ENCODE data around the gene FLYWCH2.

Gene FLYWCH2

DNA sequence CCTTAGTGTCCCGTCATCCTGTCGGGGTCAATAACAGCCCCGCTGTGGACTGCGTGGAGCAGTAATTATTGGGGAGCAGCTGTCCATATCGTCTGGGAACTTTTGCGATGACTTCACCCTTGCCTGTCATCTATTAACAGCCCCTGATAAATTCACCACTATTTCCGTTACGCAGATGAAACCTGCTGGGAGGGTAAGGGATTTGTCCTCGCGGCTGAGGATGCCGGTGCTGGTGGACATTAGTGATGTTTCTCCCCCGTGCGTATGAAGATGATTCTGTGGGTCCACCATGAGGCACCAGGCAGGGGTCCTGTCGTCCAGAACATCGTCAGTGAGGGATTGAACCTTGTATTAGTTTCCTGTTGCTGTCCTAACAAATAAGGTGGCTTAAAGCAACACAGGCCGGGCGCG lies 1.0 kb downstream of the FLYWCH2 start:
- DNase-seq = no peak

DNA sequence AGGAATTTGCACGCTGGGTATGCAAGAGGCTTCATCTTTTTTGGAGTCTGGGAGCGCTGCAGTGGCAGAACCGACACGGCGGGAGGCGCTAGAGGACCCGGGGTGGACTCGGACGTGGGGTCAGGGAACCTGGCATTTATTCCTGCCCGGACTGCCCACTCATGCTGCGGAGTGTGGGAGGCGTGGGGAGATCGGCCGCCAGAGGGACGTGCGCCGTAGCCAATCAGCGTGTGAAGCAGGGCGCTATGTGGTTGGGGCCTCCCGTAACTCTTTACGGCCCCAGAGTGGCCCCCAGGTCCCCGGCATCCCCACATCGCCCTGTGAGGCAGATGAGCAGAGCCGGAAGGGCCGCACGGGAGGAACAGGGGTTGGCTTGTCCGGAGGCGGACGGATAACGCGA lies 11.2 kb downstream of the FLYWCH2 start:
- no peak for DNase-seq

DNA sequence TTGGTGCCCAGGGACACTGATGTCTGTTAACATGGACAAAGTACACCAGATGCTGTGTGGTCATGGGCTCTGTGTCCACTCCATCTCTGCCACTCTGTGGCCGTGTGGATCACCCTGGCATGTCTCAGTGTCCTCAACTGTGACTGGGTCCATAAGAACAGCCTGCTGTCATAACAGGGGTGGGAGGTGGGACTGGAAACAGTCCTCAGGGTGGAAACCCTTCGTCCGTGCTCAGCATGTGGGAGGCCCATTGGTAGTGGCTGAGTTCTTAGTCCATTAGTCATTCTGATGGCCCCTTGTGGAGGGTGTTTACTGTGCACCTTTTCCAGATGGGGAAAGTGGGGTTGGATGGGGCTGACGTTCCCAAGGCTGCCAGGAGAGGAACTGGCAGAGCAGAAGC lies 12.8 kb downstream of the FLYWCH2 start:
- DNase-seq = no peak

DNA sequence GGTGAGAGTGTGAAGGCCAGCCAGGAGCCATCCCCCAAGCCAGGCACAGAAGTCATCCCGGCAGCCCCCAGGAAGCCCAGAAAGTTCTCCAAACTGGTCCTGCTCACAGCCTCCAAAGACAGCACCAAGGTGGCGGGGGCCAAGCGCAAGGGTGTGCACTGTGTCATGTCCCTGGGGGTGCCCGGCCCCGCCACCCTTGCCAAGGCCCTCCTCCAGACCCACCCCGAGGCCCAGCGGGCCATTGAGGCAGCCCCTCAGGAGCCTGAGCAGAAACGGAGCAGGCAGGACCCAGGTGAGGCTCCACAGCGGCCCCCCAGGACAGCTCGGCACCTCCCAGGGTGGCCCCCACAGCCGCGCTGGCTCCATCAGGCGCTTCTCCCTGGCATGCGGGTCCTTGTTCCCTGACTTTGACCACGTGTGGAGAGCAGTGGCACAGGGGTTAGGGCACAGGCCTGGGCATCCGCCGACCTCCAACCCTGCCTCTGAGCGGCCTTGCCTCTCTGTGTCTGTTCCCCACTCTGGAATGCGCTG lies 13.5 kb downstream of the FLYWCH2 start:
- DNase-seq = no peak

DNA sequence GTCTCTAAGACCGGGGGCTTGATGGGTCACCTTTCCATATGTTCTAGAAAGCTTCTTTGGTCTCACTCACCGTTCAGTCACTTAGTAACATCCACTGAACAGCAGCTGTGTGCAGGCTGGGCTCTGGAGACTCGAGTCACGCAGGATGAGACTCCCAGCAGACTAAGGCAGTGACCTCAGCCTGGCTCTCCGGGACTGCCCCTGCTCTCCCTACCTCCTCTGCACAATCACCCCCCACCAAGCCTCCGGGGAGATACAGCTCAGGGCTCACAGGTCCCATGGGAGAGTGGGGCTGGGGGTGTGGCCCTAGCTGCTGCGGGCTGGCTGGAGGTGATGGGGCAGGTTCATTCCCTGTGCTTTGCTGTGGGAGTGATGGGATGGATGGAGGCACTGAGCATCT lies 14.1 kb downstream of the FLYWCH2 start:
- no peak for DNase-seq

DNA sequence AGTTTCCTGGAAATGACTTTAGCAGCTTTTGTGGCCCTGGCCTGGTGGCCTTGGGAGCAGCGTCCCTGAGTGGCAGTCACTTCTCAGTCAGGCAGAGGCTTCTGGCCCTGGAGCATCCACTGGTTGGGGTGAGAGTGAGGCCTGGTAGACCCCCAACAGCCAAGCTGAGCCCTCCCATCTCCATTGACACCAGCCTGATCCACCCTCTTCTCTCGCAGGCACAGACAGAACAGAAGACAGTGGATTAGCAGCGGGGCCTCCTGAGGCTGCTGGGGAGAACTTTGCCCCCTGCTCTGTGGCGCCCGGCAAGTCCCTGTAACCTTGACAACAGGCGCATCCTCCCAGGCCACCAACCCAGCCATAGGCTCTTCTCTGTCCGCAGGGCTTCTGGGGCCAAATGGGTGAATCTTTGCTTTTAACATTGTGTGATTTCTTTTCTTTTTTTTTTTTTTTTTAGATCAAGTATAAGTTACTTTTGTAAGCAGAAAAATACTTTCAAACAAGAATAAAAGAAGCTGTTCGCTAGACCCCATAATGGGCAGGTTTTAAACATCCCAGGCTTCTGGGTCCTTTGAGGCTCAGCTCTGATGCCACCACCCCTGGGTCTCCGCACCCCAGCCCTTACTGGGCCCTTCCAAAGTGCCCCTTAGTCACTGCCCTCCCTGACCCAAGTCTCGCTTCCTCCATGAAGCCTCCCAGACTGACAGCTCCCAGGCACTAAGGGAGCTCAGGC lies 16.0 kb downstream of the FLYWCH2 start:
- no peak for DNase-seq

DNA sequence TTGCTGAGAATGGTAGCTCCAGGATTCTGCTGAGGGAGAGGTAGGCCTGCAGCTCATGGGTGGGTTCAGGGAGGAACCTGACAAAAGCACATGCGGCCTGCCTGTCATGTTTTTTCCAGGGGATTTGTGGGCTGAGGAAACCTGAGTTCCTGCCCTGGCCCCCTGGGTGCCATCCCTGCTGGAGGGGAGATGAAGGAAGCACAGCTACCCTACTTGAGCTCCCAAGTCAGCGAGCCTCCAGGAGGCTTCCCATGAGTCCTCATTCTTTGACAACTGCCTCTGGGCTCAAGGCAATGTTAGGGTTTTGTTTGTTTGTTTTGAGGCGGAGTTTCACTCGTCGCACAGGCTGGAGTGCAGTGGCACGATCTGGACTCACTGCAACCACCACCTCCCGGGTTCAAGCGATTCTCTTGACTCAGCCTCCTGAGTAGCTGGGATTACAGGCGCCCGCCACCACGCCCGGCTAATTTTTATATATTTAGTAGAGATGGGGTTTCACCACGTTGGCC lies 16.6 kb downstream of the FLYWCH2 start:
- DNase-seq = no peak

DNA sequence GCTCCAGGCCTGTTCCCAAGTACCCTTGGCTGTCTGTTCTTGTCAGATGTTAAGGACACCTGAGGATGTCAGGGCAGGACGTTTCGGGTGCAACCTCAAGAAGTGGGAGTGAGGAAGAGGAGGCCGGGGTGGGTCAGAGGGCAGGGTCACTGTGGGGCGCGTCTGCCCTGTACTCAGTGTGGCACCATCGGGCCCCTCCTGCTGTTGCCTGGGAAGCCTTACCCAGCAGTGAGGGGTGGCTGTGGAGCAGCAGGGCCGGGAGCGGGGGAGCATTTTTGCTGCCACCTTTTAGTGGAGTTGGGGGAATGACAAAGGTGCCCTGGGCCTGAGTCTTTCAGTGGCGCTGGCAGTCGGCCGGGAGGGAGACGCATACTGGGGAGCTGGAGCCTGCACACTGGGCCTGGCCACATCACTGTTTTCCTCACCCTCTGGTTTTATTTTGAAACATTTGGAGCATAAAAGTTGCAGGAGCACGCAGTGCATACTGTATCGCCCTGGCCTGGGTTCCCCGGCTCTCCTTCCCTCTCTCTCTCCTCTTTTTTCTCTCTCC lies 17.6 kb downstream of the FLYWCH2 start:
- no peak for DNase-seq

DNA sequence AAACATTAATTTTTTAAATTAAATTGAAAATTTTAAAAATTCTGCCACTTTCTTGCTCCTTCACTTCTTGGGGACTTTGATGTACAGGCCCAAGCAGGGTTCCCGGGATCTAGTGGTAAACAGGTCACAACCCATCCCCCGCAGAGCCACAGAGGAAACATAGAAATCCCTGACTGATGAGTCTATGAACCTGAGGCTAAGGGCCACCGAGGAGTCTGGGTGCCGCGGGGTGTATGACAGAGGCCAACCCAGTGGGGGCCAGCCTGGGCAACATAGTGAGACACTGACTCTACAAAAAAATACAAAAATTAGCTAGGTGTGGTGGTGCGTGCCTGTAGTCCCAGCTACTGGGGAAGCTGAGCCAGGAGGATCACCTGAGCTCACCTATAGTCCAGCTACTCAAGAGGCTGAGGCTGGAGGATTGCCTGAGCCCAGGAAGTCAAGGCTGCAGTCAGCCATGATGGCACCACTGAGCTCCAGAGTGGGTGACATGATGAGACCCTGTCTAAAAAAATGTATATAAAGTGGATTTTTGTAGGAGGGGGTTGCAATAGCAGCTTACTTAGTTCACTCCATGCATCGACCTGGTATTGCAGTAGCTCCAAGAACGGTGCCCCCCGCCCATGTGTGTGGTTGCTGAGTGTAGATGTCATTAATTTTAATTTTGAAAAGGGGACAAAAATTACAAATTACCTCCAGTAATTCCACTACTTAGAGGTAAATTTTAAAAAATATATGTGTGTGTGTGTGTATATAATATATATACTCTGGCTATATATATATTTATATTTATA lies 19.5 kb downstream of the FLYWCH2 start:
- no peak for DNase-seq

DNA sequence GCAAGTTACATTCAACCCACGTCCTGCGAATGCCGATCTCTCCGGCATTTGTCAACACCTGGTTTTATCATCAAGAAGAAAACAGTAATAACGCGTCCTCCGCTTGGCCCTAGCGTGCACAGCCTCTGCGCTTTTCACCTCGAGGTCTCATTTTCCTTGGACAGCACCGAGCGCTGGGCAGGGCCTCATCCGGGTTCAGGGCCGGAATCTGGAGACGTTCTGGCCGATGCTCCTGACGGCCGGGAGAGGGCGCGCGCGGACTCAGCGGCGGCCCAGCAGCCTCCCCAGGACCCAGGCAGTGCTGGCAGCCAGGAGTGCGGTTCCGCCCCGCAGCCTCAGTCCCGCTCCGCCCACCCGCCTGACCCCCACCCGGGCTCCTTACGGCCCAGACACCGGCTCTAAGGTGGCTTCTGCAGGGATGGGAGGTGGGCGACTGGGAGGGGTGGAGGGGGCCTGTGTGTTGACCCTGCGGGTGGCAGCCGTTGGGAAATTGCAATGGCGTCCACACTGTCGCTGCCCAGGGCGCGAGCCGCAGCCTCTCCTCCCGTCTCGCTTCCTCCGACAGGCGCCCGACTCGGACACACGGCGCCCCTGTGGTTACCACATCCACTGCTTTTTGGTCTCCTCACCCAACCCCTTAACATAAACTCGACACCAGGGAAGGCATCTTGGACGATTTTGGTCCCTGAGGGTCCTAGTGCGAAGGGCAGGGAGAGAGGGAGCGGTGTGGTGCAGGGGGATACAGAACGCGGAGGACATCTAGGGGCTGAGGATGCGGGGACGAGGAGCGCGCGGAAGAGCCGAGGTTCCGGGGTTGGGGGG lies 21.3 kb downstream of the FLYWCH2 start:
- DNase-seq = peak; percentile 94

DNA sequence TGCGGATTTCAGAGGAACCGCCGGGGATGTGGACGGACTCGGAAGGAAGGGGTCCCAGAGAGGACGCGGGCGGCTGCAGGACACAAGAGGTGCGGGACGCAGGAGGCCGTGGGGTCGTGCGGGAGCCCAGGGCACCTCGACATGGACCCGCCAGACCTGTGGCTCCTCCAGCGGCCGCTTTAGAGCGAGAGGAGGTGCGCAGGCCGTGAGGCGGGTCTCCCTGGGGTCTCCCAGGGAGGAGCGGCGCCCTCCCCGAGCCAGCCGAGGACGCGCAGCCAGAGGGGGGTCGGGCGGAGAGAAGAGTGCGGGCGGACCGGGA lies 21.9 kb downstream of the FLYWCH2 start:
- DNase-seq = no peak

DNA sequence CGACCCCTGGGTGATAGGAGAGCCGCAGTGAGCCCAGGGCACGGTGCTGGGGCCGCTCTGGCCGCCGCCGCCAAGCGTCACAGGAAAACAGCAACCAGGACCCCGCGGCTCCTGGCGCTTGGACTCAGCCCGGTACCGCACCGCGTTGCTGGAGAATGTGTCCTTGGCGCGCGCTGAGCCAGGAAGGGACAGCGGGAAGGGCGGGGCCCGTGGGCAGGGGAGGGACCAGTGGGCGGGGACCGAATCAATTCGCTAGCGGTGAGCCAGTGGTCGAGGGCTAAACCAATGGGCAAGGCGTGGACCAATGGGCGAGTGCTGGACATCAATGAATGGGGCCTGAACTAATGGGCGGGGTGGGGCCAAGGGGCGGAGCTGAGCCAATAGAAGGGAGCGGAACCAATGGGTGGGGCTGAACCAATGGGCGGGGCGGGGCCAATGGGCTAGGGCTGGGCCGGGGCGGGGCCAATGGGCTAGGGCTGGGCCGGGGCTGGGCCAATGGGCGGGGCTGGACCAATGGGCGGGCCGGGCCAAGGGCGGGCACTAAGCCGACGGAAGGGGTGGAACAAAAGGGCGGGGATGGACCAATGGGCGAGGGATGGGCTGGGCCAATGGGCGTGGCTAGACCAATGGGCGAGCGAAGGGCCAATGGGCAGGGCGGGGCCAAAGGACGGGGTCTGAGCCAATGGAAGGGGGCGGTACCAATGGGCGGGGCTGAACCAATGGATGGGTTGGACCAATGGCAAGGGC lies 22.4 kb downstream of the FLYWCH2 start:
- peak; percentile 100 for DNase-seq

DNA sequence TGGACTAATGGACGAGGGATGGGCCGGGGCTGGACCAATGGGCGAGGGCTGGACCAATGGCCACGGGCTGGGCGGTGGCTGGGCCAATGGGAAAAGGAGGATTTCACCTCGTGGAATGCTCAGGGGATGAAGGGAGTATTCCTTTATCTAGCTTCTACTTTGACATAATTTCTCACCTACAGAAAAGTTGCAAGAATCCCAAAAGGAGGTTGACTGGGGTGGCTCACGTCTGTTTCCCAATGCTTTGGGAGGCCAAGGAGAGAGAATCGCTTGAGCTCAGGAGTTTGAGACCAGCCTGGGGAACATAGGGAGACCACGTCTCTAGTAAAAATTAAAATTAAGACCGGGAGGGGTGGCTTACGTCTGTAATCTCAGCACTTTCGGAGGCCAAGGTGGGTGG lies 23.0 kb downstream of the FLYWCH2 start:
- no peak for DNase-seq

DNA sequence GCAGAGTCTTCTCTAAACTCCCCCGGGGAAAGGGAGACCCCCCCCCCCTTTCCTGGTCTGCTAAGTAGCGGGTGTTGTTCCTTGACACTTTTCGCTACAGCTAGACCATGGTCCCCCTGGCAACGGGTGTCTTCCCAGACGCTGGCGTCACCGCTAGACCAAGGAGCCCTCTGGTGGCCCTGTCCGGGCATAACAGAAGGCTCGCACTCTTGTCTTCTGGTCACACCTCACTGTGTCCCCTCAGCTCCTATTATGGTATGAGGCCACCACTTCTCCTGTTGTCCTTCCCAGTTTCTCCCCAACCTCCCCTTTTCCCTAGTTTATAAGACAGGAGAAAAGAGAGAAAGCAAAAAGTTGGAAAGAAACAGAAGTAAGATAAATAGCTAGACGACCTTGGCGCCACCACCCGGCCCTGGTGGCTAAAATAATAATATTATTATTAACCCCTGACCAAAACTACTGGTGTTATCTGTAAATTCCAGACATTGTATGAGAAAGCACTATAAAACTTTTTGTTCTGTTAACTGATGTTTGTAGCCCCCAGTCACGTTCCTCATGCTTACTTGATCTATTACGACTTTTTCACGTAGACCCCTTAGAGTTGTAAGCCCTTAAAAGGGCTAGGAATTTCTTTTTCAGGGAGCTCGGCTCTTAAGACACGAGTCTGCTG lies 24.2 kb downstream of the FLYWCH2 start:
- DNase-seq = peak; percentile 79

DNA sequence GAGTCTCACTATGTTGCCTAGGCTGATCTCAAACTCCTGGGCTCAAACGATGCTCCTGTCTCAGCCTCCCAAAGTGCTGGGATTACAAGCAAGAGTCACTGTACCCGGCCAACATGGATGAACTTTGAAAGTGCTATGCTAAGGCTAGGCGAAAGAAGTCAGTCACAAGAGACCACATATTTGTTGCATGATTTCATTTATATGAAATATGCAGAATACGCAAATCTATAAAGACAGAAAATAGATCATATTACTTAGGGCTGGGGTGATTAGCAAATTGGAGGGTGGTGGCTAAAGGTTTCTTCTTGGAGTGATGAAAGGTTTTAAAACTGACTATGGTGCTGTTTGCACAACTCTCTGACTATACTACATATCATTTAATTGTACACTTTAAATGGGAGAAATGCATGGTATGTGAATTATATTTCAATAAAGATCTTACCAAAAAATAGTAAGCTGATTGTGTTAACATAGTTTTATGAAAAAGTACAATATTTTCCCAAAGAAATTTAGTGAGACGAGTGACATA lies 27.5 kb downstream of the FLYWCH2 start:
- no peak for DNase-seq

DNA sequence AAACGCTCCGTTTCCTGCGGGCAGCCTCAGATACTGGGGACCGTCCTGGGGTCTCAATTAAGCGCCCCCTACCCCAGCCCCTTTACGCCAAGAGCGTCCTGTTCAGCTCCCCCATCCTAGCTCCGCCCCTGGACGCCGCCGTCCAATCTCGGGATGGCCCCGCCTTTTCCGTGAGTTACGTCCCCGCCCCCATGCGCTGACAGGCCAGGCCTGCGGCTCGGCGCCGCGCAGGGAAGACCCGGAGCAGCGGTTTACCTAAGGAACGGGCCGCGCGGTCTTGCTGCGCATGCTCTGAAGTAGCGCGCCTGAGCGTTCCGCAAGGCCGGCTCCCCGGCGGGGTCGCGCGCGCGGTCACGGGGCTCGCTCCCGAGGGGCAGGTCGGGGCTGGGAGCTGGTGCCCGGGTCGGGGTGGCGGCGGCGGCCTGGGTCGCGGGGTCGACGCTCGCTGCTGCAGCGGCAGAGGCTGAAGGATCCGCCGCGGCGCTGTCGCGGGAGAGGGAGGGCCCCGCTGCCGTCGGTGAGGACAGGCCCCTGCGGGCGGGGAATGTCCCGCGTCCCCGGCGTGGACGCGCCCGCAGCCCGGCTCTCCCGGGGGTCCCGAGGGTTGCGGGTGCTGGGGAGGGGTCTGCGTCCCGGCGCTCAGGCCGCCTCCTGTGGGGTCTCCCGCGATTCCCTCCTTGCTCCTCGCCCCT lies 28.8 kb downstream of the FLYWCH2 start, which contains the start of gene FLYWCH1:
TSS of gene FLYWCH1 (plus strand) at position 294 of the 692 bp plus-strand sequence. CDS start 17,755 bp downstream, outside the sequence.
- DNase-seq = peak; percentile 100

DNA sequence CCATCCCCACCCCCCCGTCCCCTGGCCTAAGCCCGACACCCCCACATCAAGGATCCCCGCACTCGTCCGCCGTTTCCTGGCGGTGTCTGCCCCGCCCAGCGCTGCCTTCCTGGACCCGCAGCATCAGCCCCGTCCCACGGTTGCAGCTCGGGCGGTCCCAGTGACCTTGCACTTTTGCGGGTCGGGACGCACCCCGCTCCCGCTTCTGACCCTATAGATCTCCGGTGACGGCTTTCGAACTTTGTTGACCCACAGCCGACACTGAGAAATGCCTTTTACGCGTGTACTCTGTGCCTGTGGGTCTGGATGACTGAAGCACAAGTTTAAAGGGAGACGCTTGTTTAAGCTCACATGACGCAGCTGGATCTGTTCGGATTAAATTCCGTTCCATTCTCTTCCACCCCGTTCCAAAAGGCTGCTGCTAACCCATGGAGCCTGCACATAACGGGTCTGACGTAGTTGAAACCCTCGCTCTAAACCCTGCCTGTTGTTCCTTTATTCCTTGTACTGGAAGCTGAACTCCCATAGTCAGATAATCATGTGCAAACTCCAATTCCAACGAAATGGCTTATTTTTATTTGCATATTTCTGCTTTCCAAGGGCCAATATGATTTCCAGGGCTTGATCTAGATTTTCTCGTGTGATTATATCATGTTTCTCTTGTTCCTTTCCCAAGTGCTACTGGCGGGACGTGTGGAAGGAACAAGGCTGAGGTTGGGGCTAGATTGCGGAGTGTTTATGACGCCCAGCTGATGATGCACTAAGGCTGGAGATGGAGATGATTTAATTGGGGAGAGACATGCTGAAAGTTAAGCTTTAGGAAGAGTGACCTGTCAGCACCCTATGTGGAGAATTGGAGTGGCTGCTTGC lies 29.6 kb downstream of the FLYWCH2 start:
- peak; percentile 56 for DNase-seq

DNA sequence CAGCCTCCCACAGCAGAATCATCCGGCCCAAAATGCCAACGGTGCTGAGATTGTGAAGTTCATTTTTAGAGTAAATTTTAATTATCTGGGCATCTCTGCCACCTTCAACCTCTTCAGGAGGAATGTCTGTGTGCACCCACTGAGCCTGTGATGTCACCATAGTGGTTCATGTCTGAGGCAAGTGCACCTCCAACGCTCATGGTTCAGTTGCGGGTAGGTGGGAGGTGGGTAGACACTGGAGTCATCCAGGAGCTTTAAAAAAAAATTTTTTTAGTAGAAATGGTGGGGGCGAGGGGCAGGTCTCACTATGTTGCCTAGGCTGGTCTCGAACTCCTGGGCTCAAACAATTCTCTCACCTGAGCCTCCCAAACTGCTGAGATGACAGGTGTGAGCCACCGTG lies 30.6 kb downstream of the FLYWCH2 start:
- DNase-seq = no peak

DNA sequence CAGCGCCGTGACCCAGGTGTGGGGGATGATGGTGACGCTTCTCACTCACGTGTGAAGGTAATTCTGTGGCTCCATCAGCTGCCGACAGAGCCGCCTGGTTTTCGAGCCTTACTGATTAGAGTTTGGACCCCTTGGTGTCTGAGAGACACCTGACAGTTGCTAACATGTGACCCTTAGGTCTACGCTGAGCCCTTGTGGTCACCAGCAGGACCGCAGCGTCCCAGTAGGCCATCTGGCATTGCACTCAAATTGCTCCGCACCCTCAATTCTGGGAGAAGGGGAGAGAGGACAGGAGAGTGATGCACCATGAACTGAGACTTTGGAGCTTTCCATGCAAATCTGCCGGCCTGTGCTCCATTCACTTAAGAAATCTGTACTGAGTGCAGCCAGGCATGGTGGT lies 31.2 kb downstream of the FLYWCH2 start:
- no peak for DNase-seq

Data from hematopoietic multipotent progenitor cell treated with erythropoietin and hydrocortisone succinate and interleukin-3 and kit ligand, for 4 days (in vitro differentiated cells).